Amniotic epithelial cell (primary cell): Measurements from ENCODE around the gene ZNF804A.

ENCODE experiments used
- DNase-seq: peaks from one replicate; pipeline ENCODE4 v3.0.0-alpha.2; 2010; ENCODE audit warnings: low read depth

ZNF804A gene

GRCh38 chr2:184611361-184612085, 13.2 kb downstream of the ZNF804A start:
- peak; percentile 56 for DNase-seq

- DNase-seq, result no peak
Measured at GRCh38 chr2:184620367-184620766, 22.0 kb downstream of the ZNF804A start.

GRCh38 chr2:184624311-184624710, 26.0 kb downstream of the ZNF804A start:
- no peak for DNase-seq

- DNase-seq, result peak; percentile 18
Measured at GRCh38 chr2:184628051-184628450, 29.7 kb downstream of the ZNF804A start.

GRCh38 chr2:184633726-184634125, 35.4 kb downstream of the ZNF804A start:
- DNase-seq, result no peak

- peak; percentile 22 for DNase-seq
Measured at GRCh38 chr2:184637781-184638180, 39.5 kb downstream of the ZNF804A start.

- DNase-seq, result peak; percentile 42
Measured at GRCh38 chr2:184644685-184645084, 46.4 kb downstream of the ZNF804A start.

GRCh38 chr2:184646177-184646576, 47.8 kb downstream of the ZNF804A start:
- DNase-seq, result peak; percentile 67

GRCh38 chr2:184646593-184646992, 48.3 kb downstream of the ZNF804A start:
- DNase-seq, result no peak

- peak; percentile 95 for DNase-seq
Measured at GRCh38 chr2:184654945-184655344, 56.6 kb downstream of the ZNF804A start.

GRCh38 chr2:184677171-184677570, 78.8 kb downstream of the ZNF804A start:
- DNase-seq, result peak; percentile 50

GRCh38 chr2:184679219-184680018, 81.1 kb downstream of the ZNF804A start:
- DNase-seq, result no peak

GRCh38 chr2:184680825-184681224, 82.5 kb downstream of the ZNF804A start:
- DNase-seq, result no peak

- no peak for DNase-seq
Measured at GRCh38 chr2:184681642-184682321, 83.5 kb downstream of the ZNF804A start.

- DNase-seq, result no peak
Measured at GRCh38 chr2:184683911-184684310, 85.6 kb downstream of the ZNF804A start.

GRCh38 chr2:184685999-184686841, 87.9 kb downstream of the ZNF804A start:
- DNase-seq, result peak; percentile 76

GRCh38 chr2:184689638-184690037, 91.3 kb downstream of the ZNF804A start:
- DNase-seq, result peak; percentile 11

GRCh38 chr2:184692141-184692734, 93.9 kb downstream of the ZNF804A start:
- DNase-seq, result peak; percentile 7

- no peak for DNase-seq
Measured at GRCh38 chr2:184696644-184697043, 98.3 kb downstream of the ZNF804A start.

- no peak for DNase-seq
Measured at GRCh38 chr2:184698476-184698875, 100.1 kb downstream of the ZNF804A start.

GRCh38 chr2:184721881-184722280, 123.6 kb downstream of the ZNF804A start:
- no peak for DNase-seq
